ENCODE data around the gene MAX.
A peak's percentile ranks its signal among the peaks of the same experiment; 100 is the strongest.

MAX gene

DNA sequence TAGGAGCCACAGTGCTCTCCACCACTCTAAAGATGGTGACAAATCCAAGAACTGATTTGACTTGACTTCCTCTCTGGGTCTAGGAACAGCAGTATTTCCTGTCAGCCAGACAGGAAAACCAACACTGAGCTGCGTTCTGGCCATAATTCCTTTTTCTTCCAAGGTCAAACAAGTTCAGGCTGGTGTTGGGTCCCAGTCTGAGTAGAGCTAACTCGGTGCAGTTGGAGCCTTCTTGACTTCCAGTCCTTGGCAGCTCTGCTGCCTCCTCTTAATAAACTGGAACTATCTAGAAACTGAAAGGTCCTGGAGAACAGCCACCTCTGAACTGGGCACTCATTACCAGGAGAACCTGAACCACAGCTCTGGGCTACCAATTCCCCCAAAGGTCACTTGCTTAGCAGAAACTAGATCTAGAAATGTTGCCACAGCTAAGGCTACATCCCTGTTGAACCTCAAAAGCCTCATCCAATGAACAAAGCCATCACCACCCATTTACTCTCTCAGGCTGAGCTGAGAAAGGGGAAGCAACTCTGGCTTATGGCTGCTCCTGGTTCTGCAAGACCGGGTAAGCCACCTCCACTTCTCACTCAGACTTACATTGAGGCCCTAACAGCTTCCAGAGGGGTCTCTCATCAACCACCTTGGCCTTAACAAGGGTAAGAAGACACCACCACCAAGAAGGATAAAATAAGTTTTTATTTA lies 27.7 kb downstream of the MAX start:
- DNase-seq = no peak

DNA sequence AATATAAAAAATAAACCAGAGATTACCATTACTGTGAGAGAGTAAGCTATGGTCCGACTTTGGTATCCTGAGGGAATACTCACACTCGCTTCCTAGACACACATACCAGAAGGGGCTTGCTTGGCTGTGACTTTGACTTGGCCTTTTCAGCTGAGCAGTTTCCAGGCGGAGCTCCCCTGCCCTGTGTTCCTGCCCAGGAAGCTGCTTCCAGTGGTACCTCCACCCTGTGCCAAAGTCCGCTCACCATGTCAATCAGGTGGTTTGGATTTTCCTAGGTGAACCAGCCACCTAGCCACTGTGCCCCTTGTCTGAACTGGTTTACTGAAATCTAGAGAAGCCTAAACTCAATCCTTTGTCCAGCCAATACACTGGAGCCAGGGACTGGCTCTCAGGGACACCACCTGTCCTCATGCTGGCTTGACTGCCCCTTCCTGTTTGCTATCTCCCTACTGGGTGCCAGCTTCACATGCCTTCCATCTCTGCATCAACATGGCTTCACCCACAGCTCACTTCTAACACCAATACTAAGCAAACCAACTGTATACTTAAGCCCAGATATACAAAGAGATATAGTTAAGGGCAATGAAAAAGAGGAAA lies 28.6 kb downstream of the MAX start:
- DNase-seq = no peak

DNA sequence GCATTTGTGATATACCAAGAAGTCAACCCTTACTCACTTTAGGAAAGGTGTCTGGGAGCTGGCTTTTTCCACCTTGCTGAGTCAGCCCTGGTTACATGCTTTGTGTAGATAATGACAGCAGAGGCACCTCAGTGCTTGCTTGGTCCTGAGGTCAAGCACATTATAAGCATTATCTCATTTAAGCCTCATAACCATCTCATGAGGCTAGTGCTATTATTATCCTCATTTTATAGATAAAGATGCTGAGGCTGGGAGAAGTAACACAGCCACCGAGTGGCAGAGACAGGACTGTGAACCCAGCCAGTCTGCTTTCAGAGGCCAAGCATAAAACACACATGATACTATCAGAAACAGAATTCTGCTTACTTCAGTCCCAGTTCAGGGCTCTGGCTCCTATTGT lies 29.4 kb downstream of the MAX start:
- DNase-seq = no peak

DNA sequence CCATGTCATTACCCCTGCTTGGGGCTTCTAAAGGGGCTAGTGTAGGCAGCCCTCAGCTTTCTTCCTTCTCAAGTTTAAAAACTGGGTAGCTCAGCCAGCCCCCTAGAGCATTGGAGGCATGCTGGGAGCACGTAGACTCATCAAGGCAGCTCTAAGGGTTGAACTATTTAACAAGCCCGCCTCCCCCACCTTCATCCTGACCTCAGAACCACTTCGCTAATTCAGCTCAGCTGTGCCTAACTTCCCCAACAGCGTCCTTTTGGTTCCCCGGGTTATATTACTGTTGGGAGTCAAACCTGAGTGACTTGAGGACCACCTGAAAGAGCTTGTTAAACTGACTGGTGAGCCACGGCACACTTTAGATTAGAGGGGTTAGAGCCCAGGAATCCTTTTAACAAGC lies 30.1 kb downstream of the MAX start:
- DNase-seq = no peak

DNA sequence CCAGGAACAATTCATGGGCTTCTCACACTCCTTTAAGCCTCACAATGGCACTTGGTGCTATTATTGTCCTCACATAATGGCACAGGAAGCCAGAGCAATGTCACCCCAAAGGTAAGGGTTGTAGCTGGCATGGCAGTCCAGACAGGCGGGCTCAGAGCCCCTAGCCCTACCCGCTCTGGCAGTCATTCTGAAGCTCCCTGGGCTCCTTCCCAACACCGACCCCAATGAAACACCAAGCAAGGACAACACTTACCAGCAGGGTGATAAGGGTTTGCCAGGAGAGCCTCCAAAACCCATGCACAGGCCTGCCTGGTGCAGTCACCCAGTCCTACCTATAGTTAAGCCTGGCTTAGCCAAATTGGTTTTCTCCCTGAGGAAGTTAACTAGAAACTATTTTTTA lies 30.8 kb downstream of the MAX start:
- DNase-seq = no peak

DNA sequence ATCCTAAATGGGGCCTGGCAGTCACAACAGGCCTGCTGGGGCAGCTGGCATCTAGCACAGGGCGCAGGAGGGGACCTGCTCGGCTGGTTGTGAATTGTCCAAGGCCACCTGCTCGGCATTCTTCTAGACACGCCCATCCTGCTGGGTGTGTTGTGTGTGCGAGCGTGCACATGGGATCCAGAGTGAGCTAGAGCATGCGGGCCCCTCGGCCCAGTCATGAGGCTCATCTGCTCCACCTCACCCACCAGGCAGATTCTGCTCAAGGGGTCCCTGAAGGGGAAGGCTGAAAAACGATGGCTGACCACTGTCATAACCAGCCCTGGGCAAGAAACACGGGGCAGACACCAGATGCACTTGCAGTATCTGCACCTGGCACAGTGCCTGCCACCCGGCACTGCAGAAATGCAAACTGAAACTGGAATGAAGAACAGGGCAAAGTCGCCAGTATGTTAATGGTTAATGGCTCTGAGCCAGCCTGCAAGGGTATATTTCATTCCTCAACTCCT lies 31.8 kb downstream of the MAX start:
- DNase-seq = peak in 1 of 56 donors; percentile 12

DNA sequence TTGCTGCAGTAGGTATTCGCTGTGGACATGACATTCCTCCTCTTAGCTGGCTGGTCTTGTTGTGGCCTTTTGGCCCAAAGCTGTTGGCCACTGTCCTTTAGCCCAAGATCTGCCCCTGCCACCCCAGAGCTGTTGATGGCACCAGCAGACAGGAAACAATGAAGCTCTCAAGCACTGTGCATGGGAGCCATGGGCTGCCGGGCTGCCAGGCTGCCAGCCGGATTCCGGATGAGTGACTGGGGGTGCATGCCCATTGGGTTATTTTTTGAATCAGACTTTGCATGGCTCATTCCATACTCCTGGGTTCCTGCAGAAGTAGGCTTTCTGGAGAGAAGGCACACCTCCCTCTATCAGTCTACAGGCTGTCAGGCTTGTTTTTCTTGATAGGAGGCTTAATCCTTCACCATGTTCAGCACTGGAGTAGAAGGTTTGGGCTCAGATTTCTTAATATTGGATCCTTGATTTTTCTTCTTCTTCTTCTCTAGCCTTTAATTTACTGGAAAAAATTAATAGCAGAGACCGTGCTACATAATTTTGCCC lies 32.4 kb downstream of the MAX start:
- peak in 2 of 56 donors; percentile 15 to 18 for DNase-seq

DNA sequence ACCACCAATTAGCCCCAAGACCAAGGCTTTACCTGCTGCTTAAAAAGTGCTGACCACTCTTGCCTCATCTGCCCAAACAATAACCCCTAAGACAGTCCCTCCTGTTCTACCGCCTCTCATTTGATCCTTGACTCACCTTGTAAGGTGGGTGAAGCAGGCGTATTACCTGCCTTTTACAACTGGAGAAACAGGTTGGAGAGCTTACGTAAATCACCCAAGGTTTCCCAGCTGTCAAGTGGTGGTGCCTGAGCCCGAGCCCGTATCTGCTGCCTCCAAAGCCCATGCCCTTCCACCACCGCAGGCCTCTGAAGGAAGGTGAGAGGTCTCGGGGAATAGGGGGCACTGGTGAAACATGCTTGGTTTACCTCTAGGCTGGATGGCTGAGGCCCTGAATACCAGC lies 36.6 kb downstream of the MAX start:
- no peak for DNase-seq

DNA sequence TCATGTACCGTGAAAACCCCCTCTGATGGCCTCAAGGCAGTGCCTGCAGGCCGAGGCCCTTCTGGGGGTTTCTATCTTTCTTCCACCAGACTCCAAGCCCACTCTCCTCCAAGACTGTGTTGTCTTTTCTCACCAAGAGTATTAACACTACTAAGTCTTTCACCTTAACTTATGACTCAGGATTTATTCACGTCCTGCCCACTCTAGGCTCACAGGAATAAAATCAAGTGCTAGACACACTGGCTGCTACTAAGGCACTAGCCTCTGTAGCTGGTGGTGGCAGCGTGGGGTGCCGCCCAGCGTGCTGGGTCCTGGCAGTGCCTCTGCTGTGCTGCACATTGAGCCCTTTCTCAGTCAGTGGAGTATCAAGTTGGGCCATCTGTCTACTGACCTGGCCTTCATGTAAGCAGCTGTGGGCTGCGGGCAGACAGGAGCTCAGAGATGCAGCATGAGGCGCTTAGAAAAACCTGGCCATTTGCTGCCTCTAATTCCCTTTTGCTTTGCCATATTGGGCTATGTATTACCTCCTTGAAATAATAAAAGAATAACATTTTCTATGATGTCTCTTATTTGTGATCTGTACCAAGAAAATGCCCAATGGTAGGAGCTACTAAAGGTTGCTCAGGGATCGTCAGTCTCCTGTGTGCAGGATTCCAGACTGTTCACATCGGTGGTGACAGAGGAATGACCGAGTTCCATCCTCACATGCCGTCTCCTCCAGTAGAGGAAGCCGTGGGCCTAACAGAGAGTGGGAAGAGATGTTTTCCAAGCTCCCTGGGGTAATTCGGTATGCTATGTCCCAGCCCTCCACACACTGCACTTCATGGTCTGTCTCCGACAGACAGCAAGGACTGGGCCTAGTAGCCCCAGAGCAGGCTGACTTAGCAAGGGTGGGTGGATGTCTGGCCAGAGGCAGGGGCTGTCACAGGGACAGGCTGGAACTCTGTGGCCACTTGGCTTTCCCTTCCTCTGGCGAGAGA lies 39.9 kb downstream of the MAX start:
- no peak for DNase-seq

DNA sequence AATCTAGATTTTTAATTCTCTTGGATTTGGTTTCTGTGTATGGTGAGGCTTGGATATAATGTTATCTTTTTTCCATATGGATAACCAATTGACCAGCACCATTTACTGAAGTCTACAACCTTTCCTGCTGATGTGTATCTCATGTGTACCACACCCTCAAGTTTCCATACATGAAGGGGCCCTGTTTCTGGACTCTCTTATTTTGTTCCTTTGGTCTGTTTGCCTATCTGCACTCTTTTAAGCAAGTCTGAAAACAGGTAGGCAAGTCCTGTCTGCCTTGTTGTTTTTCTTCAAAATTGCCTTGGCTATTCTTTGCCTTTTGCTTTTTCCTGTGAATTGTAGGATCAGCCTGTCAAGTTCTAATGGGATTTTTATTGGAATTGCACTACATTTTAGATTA lies 44.6 kb downstream of the MAX start:
- DNase-seq = no peak

DNA sequence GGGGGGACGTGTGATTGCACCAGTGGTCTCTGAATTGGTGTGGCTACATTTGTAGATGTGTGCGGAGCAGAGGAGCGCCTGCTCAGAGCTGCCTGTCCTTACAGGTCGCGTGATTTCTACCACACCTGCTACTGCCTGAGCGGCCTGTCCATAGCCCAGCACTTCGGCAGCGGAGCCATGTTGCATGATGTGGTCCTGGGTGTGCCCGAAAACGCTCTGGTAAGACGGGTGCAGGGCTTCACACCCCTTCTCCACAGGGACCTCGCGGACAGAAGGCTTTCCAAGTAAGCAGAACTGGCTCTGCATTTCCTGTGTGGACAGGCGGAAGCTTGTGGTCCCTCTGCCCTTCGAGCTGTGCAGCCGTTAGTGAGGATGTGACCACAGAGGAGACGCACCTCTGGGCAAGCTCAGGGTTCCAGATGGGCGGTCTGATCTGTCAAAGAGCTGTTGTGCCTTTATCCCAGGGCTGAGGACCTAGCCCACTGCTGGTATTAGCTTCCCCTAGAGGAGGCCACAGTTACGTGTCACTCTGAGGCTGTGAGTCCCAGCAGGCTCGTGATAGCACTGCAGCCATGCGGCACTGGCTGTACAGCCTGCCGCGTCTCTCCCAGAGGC lies 47.7 kb downstream of the MAX start:
- DNase-seq = peak in 1 of 56 donors; percentile 21

DNA sequence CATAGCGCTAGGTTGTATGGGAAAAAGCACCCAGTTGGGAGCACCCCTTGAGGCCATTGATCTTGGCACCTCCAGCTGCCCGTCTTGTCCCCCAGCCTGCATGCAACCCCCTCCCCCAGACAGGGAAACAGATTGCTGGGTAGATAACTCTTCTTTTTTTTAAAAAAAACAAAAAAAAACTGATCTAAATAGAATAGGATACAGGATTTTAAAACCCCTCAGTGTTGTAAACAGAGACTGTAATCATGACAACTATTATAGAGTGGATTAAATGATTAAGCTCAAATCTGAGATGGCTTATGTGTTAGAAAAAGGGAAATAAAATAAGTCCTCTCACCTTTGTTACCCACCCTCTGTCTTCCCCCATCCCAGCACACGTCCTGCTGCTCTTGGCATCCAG lies 48.9 kb downstream of the MAX start:
- no peak for DNase-seq

DNA sequence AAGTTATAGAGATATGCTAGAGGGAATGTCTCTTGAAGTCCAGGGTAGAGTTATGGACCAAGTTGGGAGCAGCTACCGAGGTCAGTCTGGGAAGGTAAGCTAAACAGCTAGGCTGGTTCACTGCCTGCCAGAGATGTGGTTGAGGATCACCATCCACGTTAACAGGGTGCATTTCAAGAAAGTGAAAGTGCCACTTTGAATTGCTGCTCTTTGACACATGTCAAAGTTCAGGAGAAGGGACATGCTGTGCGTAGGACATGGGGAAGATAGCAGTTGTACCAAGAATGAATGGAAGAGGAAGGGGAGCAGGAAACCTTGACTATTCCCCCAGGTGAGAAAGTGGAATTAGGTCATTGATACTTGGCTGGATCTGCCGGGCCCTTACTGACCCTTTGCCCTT lies 49.5 kb downstream of the MAX start:
- no peak for DNase-seq

DNA sequence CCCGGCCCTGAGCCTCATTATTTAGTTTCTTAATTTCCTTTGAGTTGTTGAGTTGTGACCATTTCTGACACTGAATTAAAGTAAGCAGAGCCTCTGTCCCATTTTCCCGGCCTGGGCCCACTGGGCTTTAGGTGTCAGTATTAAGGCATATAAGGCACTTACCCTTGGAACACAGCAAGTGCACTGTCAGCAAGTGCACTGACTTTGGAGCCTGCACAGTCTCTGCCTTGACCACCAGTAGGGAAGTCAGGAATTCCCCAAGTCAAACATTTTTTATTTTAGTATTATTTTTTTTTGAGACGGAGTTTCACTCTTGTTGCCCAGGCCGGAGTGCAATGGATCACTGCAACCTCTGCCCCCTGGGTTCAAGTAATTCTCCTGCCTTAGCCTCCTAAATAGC lies 56.6 kb downstream of the MAX start:
- DNase-seq = no peak

DNA sequence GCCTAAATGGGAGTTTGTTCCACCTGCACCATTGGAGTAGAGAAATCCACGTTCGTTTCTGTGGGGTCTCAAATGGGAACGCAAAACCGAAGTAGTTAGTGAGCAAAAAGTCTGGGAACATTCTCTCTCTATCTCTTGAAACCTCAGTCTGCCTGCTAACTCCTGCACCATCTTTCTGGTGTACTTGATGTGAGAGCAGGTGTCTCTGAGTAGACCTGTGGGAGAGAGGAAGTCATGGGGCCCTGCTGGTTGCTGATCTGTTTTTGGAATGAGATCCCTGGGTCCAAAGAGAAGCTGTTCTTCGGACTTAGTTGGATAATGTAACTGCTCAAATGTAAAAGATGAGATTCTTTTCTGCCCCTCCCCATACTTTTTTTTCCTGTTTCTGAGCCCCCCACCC lies 57.3 kb downstream of the MAX start:
- DNase-seq = no peak

DNA sequence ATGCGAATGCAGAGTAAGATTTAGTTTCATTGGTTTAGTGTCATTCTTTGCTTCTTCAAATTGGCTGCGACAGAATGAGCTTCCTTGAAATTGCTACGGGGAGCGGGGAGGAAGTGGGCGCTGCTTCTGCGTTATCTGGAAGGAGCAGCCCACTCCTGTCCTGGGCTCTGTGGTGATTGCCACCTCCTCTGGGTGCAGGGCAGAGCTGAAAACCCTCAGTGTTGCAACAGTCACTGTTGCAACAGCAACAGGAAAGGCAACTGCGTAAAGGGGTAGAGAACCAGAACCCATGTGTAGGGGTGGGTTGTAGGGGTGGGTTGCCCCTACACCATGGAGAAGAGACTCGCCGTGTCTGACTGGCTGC lies 57.7 kb downstream of the MAX start:
- peak in 9 of 56 donors; percentile 10 to 42 (median 19) for DNase-seq

DNA sequence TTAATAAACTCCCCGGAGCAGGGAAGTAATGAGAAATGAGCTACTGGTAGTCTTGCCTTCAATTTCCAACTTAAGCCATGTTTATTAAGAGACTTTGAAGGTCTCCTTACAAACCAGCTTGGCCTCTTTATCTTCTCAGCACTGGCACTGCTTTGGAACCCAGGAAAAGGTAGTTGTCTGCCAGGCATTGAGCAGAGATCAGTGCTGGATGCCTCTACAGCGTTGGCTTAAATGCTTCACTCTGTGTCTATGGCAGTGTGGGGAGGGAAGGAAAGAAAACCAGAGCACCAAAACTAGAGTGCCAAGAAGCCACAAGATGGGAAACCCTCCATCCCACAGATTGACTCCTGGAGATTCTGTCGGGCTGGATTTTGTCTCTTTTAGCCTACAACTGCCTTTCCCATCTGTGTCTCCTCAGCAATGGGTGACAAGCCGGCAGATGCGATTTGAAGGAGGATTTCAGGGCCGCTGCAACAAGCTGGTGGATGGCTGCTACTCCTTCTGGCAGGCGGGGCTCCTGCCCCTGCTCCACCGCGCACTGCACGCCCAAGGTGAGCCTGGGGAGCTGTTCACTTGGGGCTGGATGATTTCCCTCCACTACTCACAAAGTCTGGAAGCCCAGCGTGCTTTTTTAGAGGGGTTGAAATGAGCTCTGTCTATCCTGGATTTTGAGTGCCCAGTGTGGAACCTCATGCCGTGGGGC lies 58.3 kb downstream of the MAX start:
- DNase-seq = no peak

DNA sequence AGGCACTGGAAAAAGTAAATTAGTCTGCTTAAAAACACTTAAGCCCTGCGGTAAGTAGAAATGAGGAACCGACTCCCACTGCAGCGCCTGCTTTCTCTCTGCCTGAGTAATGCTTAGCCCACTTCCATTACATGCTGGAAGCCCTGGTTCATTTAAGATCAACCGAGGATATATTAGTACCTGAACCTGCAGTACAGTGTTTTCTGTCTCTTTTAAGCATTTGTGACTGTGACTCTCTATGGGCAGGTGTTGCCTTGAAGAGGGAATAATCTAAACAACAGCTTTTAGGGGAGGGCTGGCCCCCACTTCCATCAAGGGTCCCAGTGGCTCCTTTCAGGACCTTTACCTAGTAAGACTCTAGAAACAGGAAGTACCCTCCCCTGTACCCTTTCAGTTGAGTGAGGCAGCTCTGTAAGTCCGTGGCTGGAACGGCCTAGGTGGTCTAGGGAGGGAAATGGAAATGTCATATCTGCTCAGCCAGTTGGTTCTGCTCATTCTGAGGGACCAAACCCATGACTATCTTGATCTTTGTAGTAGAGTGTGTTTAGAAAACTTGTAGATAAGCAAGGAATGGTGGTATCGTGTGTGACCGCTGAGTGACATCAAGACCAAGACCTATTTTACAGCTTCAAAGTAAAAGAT lies 59.5 kb downstream of the MAX start:
- peak in 2 of 56 donors; percentile 5 to 13 for DNase-seq

DNA sequence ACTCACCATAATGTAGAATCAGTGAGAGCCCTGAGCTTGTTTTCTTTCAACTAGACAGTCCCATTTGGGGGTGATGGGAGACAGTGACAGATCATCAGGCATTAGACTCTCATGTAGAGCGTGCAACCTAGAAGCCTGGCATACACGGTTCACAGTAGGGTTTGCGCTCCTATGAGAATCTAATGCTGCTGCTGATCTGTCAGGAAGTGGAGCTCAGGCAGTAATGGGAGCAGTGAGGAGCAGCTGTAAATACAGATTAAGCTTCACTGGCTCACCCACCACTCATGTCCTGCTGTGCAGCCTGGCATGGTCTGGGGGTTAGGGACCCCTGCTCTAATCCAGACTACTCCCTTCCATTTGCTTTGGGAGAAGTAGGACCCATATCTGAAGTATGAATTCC lies 60.0 kb downstream of the MAX start:
- no peak for DNase-seq

DNA sequence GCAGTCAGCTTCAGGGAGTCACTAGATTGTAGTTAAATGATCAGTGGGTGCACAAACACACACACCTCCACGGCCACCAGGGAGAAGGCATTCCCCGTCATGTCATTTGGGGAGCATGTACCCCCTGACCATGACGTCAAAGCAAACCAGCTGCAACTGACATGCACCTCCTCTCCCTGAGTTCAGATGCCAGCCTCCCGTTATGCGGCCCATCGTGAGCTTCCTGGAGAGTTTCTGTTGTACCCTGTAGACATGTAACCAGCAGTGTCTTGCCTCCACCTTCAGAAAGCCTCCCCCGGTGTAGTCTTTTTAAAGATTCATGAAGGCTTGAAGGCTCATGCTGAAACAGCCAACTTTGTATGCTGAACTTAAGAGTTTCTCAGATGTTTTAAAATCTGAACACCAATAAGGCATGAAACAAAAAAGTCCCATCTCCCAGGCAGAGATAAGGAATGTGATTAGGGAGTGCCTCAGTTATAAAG lies 60.8 kb downstream of the MAX start:
- no peak for DNase-seq
